LNCaP clone FGC (cell line): ENCODE results near the gene FUT7.

Experiments
- DNase-seq: peaks from one replicate; pipeline ENCODE4 v3.0.0-alpha.2; 2011; ENCODE audit warnings: low read depth
- H3K4me3 ChIP-seq: 2 replicates; pipeline ENCODE4 v1.5.1; 2011; ENCODE audit warnings: mild to moderate bottlenecking, low read depth, low read length, control low read depth
- TF ChIP-seq, protein P1 (sequence below): IDR thresholded peaks from 2 replicates; pipeline ENCODE4 v1.5.1; 2012; ENCODE audit warnings: mild to moderate bottlenecking; ENCODE audit not compliant: control insufficient read depth, insufficient read depth; ENCODE audit errors: extremely low read depth

Gene FUT7

DNA sequence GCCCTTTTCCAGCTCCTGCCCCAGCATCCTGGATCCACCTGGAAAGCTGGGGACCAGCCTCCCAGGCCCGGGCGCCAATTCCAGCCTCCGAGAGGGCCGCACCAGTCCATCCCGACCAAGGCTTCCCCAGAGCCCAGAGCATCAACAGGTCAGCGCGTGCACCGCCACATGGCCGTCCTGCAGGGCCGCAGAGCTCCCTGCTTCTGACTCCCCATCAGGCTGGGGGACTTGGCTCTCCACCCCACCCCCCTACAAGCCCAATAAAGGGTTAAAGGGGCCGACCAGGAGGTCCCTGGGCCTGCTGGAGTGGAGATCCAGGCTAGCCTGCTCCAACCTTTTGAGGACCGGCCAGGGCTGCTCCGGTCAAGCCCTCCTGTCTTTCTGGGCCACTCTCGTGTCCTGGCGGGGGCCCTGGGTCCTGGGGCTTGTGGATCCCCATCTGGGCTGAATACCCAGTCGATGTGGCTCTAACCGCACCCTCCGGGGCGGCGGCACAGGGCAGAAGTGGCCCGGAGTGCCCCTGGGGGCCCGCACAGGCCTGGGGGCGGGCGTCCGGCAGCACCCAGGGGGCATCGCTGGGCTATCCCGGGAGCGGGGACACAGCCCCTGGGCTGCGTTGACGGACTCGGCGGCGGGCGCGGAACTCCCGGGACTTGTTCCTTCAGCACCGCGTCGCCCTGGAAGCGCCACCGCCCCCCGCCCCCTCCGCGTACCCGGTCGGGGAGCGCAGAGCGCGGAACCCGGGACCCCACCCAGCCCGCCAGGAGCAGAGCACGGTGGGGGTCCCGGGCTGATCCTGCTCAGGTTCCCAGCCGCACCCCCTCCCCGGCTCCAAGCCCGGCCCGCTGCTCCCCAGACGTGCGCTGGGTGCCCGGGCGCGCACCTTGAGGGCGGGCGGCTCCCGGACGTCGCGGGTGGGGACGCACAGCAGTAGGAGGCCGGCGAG is 21.4 kb upstream of the FUT7 start:
- DNase-seq = no peak
- TF ChIP-seq, protein P1, sequence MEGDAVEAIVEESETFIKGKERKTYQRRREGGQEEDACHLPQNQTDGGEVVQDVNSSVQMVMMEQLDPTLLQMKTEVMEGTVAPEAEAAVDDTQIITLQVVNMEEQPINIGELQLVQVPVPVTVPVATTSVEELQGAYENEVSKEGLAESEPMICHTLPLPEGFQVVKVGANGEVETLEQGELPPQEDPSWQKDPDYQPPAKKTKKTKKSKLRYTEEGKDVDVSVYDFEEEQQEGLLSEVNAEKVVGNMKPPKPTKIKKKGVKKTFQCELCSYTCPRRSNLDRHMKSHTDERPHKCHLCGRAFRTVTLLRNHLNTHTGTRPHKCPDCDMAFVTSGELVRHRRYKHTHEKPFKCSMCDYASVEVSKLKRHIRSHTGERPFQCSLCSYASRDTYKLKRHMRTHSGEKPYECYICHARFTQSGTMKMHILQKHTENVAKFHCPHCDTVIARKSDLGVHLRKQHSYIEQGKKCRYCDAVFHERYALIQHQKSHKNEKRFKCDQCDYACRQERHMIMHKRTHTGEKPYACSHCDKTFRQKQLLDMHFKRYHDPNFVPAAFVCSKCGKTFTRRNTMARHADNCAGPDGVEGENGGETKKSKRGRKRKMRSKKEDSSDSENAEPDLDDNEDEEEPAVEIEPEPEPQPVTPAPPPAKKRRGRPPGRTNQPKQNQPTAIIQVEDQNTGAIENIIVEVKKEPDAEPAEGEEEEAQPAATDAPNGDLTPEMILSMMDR = no peak
- H3K4me3 ChIP-seq = peak overlapping the region; percentile 56

DNA sequence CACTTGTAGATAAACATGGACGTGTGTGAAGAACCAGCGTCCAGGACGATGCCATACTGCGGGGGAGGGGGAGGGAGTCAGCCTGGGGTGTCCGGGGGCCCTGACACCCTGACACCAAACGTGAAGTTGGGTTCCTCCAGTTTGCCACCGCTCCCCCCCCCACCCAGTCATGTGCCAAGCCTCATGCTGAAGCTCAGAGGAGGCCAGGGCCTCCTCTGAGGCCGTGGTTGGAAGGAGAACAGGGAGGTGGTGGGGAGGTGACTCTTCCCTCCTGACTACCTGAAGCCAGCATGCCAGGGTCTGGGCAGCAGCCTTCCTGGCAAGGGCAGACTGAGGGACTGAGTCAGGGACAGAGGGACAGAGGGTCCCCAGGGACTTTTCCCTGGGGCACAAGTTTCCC is 20.4 kb upstream of the FUT7 start:
- TF ChIP-seq, protein P1 = no peak
- no peak overlapping the region for H3K4me3 ChIP-seq
- no peak for DNase-seq

DNA sequence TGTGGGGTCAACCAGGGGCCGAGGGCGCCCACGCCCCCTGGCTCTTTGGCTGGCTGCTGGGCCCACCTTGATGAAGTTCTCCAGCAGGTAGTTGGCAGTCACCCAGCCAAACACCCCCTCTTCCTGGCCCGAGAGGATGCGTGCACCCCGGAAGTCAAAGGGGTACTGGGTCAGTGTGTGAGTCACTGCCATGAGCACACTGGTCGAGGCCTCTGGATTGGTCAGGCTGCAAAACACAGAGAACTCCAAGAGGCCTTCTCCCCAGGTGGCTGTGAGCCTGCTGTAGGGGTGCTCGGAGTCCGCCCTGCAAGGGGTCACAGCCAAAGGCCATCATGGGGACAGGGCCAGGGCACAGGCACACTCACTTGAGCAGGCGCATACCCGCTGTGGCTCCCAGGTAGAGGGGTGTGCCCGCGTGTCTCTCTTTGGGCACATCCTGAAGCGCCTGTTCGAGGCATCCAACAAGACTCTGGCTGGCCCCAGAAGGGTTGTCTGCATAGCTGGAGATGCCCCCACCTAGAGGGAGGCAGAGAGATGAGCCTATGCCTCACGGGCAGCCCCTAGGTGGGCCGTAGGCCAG is 19.3 kb upstream of the FUT7 start:
- TF ChIP-seq, protein P1 = no peak
- DNase-seq = no peak
- H3K4me3 ChIP-seq = no peak overlapping the region

DNA sequence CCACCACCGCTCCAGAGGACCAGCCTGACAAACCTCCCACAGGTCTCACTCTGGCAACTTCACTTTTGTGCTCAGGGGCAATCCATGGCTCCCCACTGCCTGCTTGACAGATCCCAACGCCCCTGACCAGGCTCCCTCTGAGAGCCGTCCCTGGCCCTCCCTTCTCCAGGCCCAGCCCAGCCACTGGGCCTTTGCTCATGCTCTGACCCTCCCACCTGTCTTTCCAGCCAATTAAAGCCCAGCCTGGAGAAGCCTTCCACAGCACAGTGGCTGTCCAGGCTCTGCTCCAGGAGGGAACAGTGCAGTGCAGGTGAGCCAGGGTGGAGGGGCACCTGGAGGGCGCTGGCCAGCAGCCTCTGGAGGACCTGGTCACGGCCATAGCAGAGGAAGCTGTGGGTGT is 18.7 kb upstream of the FUT7 start:
- no peak overlapping the region for H3K4me3 ChIP-seq
- no peak for DNase-seq
- TF ChIP-seq, protein P1 = no peak

DNA sequence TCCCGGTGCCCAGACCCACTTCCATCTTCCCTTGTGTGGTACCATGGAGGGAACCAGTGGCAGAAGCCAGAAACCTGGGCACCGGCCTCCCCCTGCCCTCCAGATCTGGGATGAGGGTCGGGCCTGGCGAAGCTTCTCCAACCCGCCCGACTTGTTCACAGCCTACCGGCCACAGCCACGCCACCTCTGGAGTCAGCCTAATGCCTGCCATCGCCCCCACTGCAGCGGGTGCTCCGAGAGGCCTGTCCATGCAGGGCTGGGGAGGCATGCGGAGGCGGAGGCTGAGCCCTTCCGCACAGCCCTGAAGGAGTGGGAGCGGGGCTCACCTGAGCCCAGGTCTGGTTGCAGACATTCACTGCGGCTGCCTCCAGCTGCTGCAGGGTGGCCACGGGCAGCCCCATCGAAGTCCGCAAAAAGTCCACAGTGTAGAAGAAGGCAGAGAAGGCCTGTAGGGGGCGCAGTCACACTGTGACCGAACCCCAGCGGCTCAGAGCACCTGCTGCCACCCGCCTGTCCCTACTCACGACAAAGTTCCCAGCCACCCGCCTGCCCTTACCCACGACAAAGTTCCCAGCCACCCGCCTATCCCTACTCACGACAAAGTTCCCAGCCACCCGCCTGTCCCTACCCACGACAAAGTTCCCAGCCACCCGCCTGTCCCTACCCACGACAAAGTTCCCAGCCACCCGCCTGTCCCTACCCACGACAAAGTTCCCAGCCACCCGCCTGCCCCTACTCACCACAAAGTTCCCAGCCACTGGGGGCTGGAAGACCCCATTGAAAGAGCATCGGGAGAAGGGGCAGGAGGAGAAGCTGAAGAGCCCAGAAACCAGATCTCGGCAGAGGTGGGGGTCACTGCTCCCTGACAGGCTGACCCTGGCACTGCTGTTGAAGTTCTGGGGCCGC is 17.9 kb upstream of the FUT7 start:
- TF ChIP-seq, protein P1 = peak; percentile 46
- no peak overlapping the region for H3K4me3 ChIP-seq
- no peak for DNase-seq

DNA sequence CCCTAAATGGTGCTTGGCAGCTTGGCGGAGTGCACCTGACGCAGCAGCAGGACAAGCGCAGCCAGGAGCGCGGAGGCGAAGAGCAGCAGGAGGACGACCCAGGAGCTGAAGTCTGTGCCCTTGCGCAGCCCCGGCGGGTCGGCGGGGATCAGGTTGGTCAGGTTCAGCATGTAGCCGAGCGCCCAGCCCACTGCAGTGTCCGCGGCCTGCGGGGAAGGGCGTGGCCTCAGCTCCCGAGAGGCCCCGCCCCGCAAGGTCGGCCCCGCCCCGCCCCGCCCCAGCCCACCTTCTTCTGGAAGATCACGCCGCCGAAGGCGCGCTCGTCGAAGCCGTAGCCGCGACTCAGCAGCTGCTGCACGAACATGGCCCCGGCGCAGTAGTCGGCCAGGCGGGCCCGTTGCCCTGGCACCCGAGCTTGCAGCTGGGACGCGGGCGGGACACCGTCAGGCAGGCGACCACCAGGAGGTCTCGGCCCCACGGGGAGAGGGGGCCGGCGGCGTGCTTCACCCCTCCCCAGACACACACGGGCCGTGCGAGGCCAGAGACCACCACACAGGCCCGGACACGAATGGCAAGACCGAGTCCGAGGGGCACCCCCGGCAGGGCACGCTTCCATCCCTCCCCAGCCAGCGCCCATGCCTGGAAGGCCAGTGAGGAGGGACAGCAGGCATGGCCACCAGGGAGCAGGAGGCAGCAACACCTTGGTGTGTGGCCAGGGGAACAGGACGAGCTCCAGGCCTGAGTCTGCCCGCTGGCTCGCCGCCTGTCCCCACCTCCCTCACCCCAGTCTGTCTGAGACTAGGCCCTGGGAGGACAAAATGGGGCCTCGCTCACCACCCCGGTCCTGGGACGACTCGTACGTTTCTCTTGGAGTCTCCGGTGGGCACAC is 17.0 kb upstream of the FUT7 start:
- TF ChIP-seq, protein P1 = no peak
- no peak overlapping the region for H3K4me3 ChIP-seq
- no peak for DNase-seq
